Measurements from ENCODE around the gene SLC26A4. TPM values are rescaled to one million over a fixed set of nuclear protein-coding genes. Genes with fewer than 3 reads are reported as not detected.

SLC26A4 gene
- total RNA-seq, 1 experiment from 2014 or later = 0.33 TPM

- H3K9me3 ChIP-seq (ENCODE audit: control insufficient read depth, low read depth, low read length) = no peaks in the 10 kb centered on the region
- H3K4me1 ChIP-seq (ENCODE audit: insufficient read depth, low read length) = no peaks in the 10 kb centered on the region
- no CpG with 5 or more reads among the region's 1 CpG for WGBS (ENCODE audit: extremely low coverage, insufficient read length, low lambda C conversion rate)
- H2BK20ac ChIP-seq (ENCODE audit: low read depth, low read length, poor library complexity, severe bottlenecking) = no peak overlapping the region
- H2BK5ac ChIP-seq (ENCODE audit: insufficient read length, low read length) = no peak overlapping the region
- H3K4ac ChIP-seq (ENCODE audit: low read depth, low read length) = no peak overlapping the region
- no peak for TF ChIP-seq CTCF (conservative IDR thresholded peaks at IDR 0.05)
- H4K5ac ChIP-seq (ENCODE audit: insufficient read length, low read depth, low read length) = no peak overlapping the region
- no peak for DNase-seq
- Mint-ChIP-seq H3K4me3 (no peak overlapping the region), H3K4me1 (no peaks in the 10 kb centered on the region), H3K36me3 (ENCODE audit: insufficient read depth in 1 of 3, low read depth in 3 of 3) (peaks cover 19 to 50% (median 38%) of the 10 kb centered on the region in 3 experiments; a peak in 6 of 7 replicates), H3K27ac (no peak overlapping the region), H3K27me3 (ENCODE audit: low read depth) (no peaks in the 10 kb centered on the region), H3K9me3 (no peaks in the 10 kb centered on the region)
- H3K9ac ChIP-seq (ENCODE audit: extremely low read depth, insufficient read length, low read length) = no peak overlapping the region
- no peak overlapping the region for H2BK15ac ChIP-seq (ENCODE audit: low read depth, low read length)
- no peak overlapping the region for H4K8ac ChIP-seq (replicated peaks; ENCODE audit: insufficient read length, low read depth, low read length)
- H4K91ac ChIP-seq (ENCODE audit: insufficient read length, low read depth, low read length) = no peak overlapping the region
- no peak overlapping the region for H2AK5ac ChIP-seq (ENCODE audit: insufficient read length, low read length)
- H2BK12ac ChIP-seq (ENCODE audit: insufficient read length, low read depth, low read length) = no peak overlapping the region
- H3K14ac ChIP-seq (ENCODE audit: insufficient read depth, low read length) = no peak overlapping the region
- no peak overlapping the region for H3T11ph ChIP-seq (ENCODE audit: low read length)
- no peak overlapping the region for H3K56ac ChIP-seq (ENCODE audit: insufficient read length, low read depth, low read length)
- H3K23me2 ChIP-seq (ENCODE audit: insufficient read length, low read depth, low read length, poor library complexity, severe bottlenecking) = no peaks in the 10 kb centered on the region
- H2BK120ac ChIP-seq (ENCODE audit: low read depth, low read length, poor library complexity, severe bottlenecking) = no peak overlapping the region
- H4K20me1 ChIP-seq (ENCODE audit: control insufficient read depth, insufficient read depth, insufficient read length) = no peaks in the 10 kb centered on the region
- no peaks in the 10 kb centered on the region for H3K79me1 ChIP-seq (ENCODE audit: insufficient read depth, low read depth, low read length, poor library complexity, severe bottlenecking)
- no peaks in the 10 kb centered on the region for H3K27me3 ChIP-seq (ENCODE audit: insufficient read depth, low read length)
- H3K23ac ChIP-seq (ENCODE audit: insufficient read length, low read depth, low read length) = no peak overlapping the region
- H3K27ac ChIP-seq (ENCODE audit: insufficient read length, low read depth, low read length) = no peak overlapping the region
- H2AFZ ChIP-seq (ENCODE audit: low read length) = no peak overlapping the region
- H3K18ac ChIP-seq (ENCODE audit: insufficient read length, low read depth, low read length) = no peak overlapping the region
- H3K79me2 ChIP-seq (ENCODE audit: insufficient read depth, low read length) = no peaks in the 10 kb centered on the region
- H3K4me2 ChIP-seq (ENCODE audit: insufficient read depth, insufficient read length, low read length) = no peak overlapping the region
Measured at GRCh38 chr7:107758667-107759066, 98.0 kb downstream of the SLC26A4 start.

Measured in H9 (cell line).